PFSK-1 (cell line): ENCODE data around the gene CCDC106.

Experiments
- FOXP2 ChIP-seq: optimal IDR thresholded peaks from 2 replicates; pipeline ENCODE3; 2011; ENCODE audit warnings: borderline replicate concordance, control low read depth, inconsistent platforms; ENCODE audit not compliant: insufficient read depth; ENCODE audit errors: extremely low read length, extremely low read depth
- POLR2AphosphoS5 ChIP-seq: IDR thresholded peaks from 2 replicates; pipeline ENCODE4 v1.6.1; 2012; ENCODE audit warnings: low read depth, mild to moderate bottlenecking, control low read depth, low read length, moderate library complexity
- REST ChIP-seq, 2 experiments: IDR thresholded peaks; 2 replicates each; pipeline versions ENCODE4 v1.6.1 to v1.8.0; 2011 to 2012; ENCODE audit warnings: low read depth in 2 of 2, low read length in 2 of 2, control low read depth in 1 of 2, inconsistent platforms in 1 of 2, mild to moderate bottlenecking in 1 of 2, moderate library complexity in 1 of 2; ENCODE audit not compliant: insufficient read depth in 1 of 2
- SIN3A ChIP-seq: IDR thresholded peaks from 2 replicates; pipeline ENCODE4 v1.6.1; 2012; ENCODE audit warnings: mild to moderate bottlenecking, low read length, moderate library complexity, borderline replicate concordance; ENCODE audit not compliant: insufficient read depth
- TAF1 ChIP-seq: IDR thresholded peaks from 2 replicates; pipeline ENCODE4 v1.6.1; 2012; ENCODE audit warnings: low read length, control low read depth, borderline replicate concordance; ENCODE audit not compliant: insufficient read depth

The CCDC106 gene

GRCh38 chr19:55650602-55651230, 2.7 kb downstream of the CCDC106 start:
- TF ChIP-seq FOXP2 (no peak), POLR2AphosphoS5 (no peak), TAF1 (no peak), SIN3A (no peak), REST (IDR thresholded peaks at IDR 0.05; ENCODE audit: insufficient read depth in 1 of 2, low read depth in 2 of 2, low read length in 2 of 2) (no peak)

DNA sequence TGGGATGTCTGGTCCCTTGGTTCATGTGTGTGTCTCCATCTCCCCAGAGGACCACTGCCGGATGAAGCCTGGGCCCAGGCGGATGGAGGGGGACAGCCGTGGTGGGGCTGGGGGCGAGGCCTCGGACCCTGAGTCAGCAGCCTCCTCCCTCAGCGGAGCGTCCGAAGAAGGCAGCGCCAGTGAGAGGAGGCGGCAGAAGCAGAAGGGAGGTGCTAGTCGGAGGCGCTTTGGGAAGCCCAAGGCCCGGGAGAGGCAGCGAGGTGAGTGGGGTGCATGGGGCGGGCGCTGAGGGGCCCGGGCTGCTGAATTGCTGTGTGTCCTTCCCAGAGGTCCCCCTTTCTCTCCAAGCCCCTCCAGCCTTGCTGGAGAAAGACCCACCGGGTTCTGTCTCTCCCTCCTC, 3.2 kb downstream of the CCDC106 start:
- TF ChIP-seq POLR2AphosphoS5 (no peak), FOXP2 (no peak)

GRCh38 chr19:55652311-55653128, 4.5 kb downstream of the CCDC106 start:
- TF ChIP-seq SIN3A (no peak), REST (IDR thresholded peaks at IDR 0.05; ENCODE audit: insufficient read depth in 1 of 2, low read depth in 2 of 2, low read length in 2 of 2) (no peak), POLR2AphosphoS5 (no peak), FOXP2 (no peak)

GRCh38 chr19:55653651-55654322, 5.8 kb downstream of the CCDC106 start:
- peak; percentile 60 for TF ChIP-seq FOXP2
- peak; percentile 89; the same call in 1 of the 2 replicates for TF ChIP-seq SIN3A
- TF ChIP-seq TAF1 = no peak; the same call in 1 of the 2 replicates
- TF ChIP-seq POLR2AphosphoS5 = peak; percentile 70; the same call in 1 of the 2 replicates

- TF ChIP-seq TAF1 (no peak), SIN3A (no peak), POLR2AphosphoS5 (no peak), REST (IDR thresholded peaks at IDR 0.05; ENCODE audit: insufficient read depth in 1 of 2, low read depth in 2 of 2, low read length in 2 of 2) (no peak), FOXP2 (no peak)
Observed at GRCh38 chr19:55654323-55654867, 6.4 kb downstream of the CCDC106 start.
